OCI-LY3 (cell line): Measurements from ENCODE around the gene HBP1.

ENCODE experiments used
- H2AFZ ChIP-seq: fragments of 200-600, 300-600 bp; shearing (Covaris generic); 2 replicates; pipeline ENCODE4 v1.6.0; 2014; ENCODE audit warnings: antibody characterized with exemption, low read depth, low read length
- H3K27ac ChIP-seq: fragments of 200-600, 300-600 bp; sonication (generic); 2 replicates; pipeline ENCODE4 v1.5.1; 2014; ENCODE audit warnings: mild to moderate bottlenecking, low read length, moderate library complexity, mixed read lengths
- H3K27me3 ChIP-seq: fragments of 200-600, 300-600 bp; sonication (generic); 2 replicates; pipeline ENCODE4 v1.6.1; 2014; ENCODE audit warnings: low read depth, low read length, mixed read lengths
- H3K36me3 ChIP-seq: fragments of 200-600, 300-600 bp; sonication (generic); replicated peaks from 2 replicates; pipeline ENCODE3; 2014; ENCODE audit warnings: low read depth, low read length, mixed read lengths
- H3K4me1 ChIP-seq: fragments of 300-600, 200-600 bp; sonication (generic); 2 replicates; pipeline ENCODE4 v1.6.1; 2014; ENCODE audit warnings: low read length, mixed read lengths
- H3K4me2 ChIP-seq: fragments of 200-600, 300-600 bp; sonication (generic); 2 replicates; pipeline ENCODE4 v1.6.1; 2014; ENCODE audit warnings: low read length, mixed read lengths
- H3K4me3 ChIP-seq: fragments of 300-600, 200-600 bp; sonication (generic); 2 replicates; pipeline ENCODE4 v1.5.1; 2014; ENCODE audit warnings: antibody characterized with exemption, mild to moderate bottlenecking, low read length, moderate library complexity
- H3K79me2 ChIP-seq: fragments of 300-600, 200-600 bp; shearing (Covaris generic); 2 replicates; pipeline ENCODE4 v1.6.1; 2014; ENCODE audit warnings: mild to moderate bottlenecking, low read length, mixed read lengths
- H3K9ac ChIP-seq: fragments of 300-600, 200-600 bp; shearing (Covaris generic); 2 replicates; pipeline ENCODE4 v1.6.0; 2014; ENCODE audit warnings: mild to moderate bottlenecking, low read length, moderate library complexity
- H3K9me3 ChIP-seq: fragments of 200-600, 300-600 bp; shearing (Covaris generic); 2 replicates; pipeline ENCODE4 v1.6.1; 2014; ENCODE audit warnings: low read length, mixed read lengths; ENCODE audit not compliant: insufficient read depth
- H4K20me1 ChIP-seq: fragments of 200-600, 300-600 bp; sonication (generic); 2 replicates; pipeline ENCODE4 v1.6.1; 2016; ENCODE audit warnings: low read length, mixed read lengths; ENCODE audit not compliant: insufficient read depth
- EZH2phosphoT487 ChIP-seq: fragments of 200-600 bp; shearing (Covaris generic); IDR thresholded peaks from 2 replicates; pipeline ENCODE4 v1.6.1; 2018; ENCODE audit warnings: antibody characterized with exemption, mixed run types, low read depth
- TF ChIP-seq, protein P1 (sequence below): fragments of 200-600, 300-600 bp; sonication (generic); IDR thresholded peaks from 2 replicates; pipeline ENCODE4 v1.5.1; 2014; ENCODE audit warnings: antibody characterized with exemption, low read length, low read depth

HBP1 gene

DNA sequence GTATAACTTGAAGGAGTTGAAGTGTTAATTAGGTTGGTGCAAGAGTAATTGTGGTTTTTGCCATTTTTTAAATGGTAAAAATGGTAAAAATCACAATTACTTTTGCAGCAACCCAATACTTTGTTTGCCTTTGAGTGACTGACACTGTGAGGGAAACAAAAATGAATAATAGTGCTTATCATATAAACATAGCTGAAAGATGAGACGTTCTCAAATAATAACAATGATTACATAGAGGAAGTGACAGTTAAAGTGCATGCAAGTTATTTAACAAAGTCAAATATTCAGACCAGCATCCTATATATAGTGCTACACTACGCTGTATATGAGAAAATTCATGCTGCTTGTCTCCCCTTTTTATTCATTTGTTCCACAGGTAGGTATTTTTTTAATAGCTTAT lies 4.7 kb upstream of the HBP1 start:
- Histone ChIP-seq H4K20me1 (no peaks in the 10 kb centered on the region), H3K27ac (no peak overlapping the region), H3K27me3 (no peaks in the 10 kb centered on the region), H3K4me3 (no peak overlapping the region), H3K79me2 (no peaks in the 10 kb centered on the region), H2AFZ (no peak overlapping the region), H3K4me1 (0 out of 2 replicates have a peak, but pooled peaks cover 3% of the 10 kb centered on the region), H3K4me2 (no peak overlapping the region), H3K9me3 (no peaks in the 10 kb centered on the region), H3K9ac (no peak overlapping the region), H3K36me3 (peaks cover 5% of the 10 kb centered on the region)
- TF ChIP-seq EZH2phosphoT487 = no peak
- TF ChIP-seq, protein P1, sequence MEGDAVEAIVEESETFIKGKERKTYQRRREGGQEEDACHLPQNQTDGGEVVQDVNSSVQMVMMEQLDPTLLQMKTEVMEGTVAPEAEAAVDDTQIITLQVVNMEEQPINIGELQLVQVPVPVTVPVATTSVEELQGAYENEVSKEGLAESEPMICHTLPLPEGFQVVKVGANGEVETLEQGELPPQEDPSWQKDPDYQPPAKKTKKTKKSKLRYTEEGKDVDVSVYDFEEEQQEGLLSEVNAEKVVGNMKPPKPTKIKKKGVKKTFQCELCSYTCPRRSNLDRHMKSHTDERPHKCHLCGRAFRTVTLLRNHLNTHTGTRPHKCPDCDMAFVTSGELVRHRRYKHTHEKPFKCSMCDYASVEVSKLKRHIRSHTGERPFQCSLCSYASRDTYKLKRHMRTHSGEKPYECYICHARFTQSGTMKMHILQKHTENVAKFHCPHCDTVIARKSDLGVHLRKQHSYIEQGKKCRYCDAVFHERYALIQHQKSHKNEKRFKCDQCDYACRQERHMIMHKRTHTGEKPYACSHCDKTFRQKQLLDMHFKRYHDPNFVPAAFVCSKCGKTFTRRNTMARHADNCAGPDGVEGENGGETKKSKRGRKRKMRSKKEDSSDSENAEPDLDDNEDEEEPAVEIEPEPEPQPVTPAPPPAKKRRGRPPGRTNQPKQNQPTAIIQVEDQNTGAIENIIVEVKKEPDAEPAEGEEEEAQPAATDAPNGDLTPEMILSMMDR = no peak

DNA sequence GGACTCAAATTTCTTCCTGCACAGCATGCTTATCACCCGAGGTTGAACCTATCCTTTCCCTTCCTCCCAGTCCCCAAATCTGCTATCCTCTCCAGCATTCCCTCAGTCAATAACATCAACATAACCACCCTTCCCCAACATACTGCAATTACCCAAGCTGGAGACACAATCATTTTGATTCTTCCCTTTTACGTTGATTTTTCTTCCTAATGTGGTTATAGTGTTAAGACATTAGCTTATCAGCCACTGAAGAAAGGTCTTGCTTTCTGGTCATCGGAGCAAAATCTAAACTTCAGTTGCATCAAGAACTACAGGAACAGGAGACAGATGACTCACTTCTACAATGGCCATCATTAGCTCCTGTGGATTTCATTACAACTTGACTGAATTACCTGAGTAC lies 3.5 kb upstream of the HBP1 start:
- no peaks in the 10 kb centered on the region for H3K9me3 ChIP-seq
- peaks cover 7% of the 10 kb centered on the region for H3K79me2 ChIP-seq
- no peak overlapping the region for H3K4me2 ChIP-seq
- H4K20me1 ChIP-seq = no peaks in the 10 kb centered on the region
- H3K27me3 ChIP-seq = no peaks in the 10 kb centered on the region
- no peak overlapping the region for H3K27ac ChIP-seq
- H3K4me3 ChIP-seq = no peak overlapping the region
- no peak overlapping the region for H2AFZ ChIP-seq
- H3K9ac ChIP-seq = no peak overlapping the region
- no peak for TF ChIP-seq EZH2phosphoT487
- TF ChIP-seq, protein P1 = no peak
- H3K36me3 ChIP-seq = no peaks in the 10 kb centered on the region
- H3K4me1 ChIP-seq = 0 out of 2 replicates have a peak, but pooled peaks cover 3% of the 10 kb centered on the region

DNA sequence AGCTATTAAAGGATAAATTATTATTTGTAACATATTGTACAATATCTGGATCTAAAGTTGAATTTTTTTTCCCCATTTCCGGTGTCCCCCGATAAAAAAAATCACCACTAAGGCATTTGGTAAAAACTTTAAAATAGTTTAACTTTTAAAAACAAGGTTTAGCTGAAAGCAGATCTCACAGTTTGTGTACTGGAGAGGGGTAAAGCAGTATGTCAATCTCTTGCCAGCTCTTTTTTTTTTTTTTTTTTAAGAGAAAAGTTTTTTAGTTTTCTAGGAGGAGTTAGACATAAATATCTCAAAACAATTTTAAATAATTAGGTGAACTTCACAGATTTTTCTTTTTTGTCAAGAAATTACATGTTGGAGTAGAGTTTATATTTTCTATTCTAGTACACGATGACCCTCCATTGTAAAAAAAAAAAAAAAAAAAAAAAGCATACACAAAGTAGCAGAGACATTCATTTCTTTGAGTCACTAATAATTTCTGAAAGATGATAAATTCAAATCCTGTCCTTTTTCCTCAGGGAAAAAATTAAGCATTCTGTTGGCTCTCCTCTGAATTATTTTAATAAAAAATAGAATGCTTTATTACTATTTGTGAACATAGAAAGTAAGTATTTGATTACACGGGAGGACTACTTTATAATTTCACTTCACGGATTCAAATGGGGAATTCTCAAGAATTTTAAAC lies 1.9 kb upstream of the HBP1 start:
- H3K9me3 ChIP-seq = no peaks in the 10 kb centered on the region
- H3K27ac ChIP-seq = peak overlapping the region; percentile 73
- peaks cover 6% of the 10 kb centered on the region; the same call in 1 of the 2 replicates for H4K20me1 ChIP-seq
- peaks cover 11% of the 10 kb centered on the region for H3K4me1 ChIP-seq
- H3K4me3 ChIP-seq = peak overlapping the region; percentile 86
- H3K79me2 ChIP-seq = peaks cover 20% of the 10 kb centered on the region
- TF ChIP-seq, protein P1 = no peak
- no peak for TF ChIP-seq EZH2phosphoT487
- peaks cover 5% of the 10 kb centered on the region for H3K36me3 ChIP-seq
- H3K4me2 ChIP-seq = peak overlapping the region; percentile 80
- H2AFZ ChIP-seq = peak overlapping the region; percentile 78
- peak overlapping the region; percentile 72 for H3K9ac ChIP-seq
- no peaks in the 10 kb centered on the region for H3K27me3 ChIP-seq

DNA sequence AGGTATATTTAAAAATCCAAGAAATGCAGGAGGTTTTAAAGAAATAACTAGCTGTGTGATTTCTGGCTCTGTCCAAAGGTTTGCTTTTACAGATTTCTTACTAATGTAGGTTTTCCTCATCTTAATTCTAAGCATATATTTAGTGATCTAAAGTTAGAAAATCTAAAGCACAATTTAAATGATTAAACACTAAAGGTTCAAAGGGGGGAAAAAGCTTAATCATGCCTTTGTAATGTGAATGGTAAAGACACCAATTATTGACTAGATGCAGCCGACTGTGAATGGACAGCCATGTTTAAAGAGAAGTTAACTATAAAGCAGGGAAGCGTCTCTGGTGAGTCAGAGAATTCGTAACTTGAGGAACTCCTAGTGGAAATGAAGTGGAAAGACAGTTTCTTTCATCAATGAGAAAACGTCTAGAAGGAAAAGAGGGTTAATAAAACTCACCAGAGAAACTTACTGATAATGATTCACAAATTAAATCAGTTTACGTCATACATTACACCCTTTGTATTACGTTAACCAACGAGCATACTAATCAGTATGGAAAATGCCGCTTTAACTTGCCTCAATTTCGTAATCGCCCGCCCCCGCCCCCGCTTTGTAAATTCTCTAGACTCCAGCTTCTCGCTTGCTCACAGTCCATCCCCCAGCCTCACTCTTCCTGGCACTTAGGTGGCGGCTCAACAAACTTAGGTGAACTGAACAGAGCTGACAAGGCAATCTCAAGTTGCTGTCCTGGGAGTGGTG lies 1.1 kb upstream of the HBP1 start:
- no peaks in the 10 kb centered on the region for H3K27me3 ChIP-seq
- peaks cover 28% of the 10 kb centered on the region for H3K79me2 ChIP-seq
- TF ChIP-seq, protein P1 = peak; percentile 16; the same call in 1 of the 2 replicates
- no peak for TF ChIP-seq EZH2phosphoT487
- peak overlapping the region; percentile 78 for H2AFZ ChIP-seq
- peaks cover 5% of the 10 kb centered on the region for H3K36me3 ChIP-seq
- peak overlapping the region; percentile 73 for H3K27ac ChIP-seq
- H3K4me1 ChIP-seq = peaks cover 19% of the 10 kb centered on the region
- H3K9ac ChIP-seq = peak overlapping the region; percentile 72
- peak overlapping the region; percentile 80 for H3K4me2 ChIP-seq
- peaks cover 13% of the 10 kb centered on the region; the same call in 1 of the 2 replicates for H4K20me1 ChIP-seq
- H3K9me3 ChIP-seq = no peaks in the 10 kb centered on the region
- peak overlapping the region; percentile 86 for H3K4me3 ChIP-seq
